SK-N-SH (cell line): Measurements from ENCODE around the gene ITGB6. TPM values are rescaled to one million over a fixed set of nuclear protein-coding genes. Genes with fewer than 3 reads are reported as not detected.

Source experiments
- CTCF ChIA-PET: fragments of 300-600, 350-600 bp; formaldehyde crosslinking; extraction: SDS; loops from one replicate; lab custom pipeline; 2021; lab: Yijun Ruan, JAX
- POLR2A ChIA-PET: fragments of 350-600 bp; sonication (Branson Sonifier 250); formaldehyde crosslinking; extraction: SDS; loops from one replicate; lab custom pipeline; 2020; ENCODE audit warnings: antibody characterized with exemption, inconsistent platforms; lab: Yijun Ruan, JAX
- DNase-seq: peaks from one replicate; pipeline ENCODE4 v3.0.0; 2012
- H2AFZ ChIP-seq: fragments of 200-600 bp; sonication (generic); 2 replicates; pipeline ENCODE4 v1.8.1; 2016; ENCODE audit warnings: antibody characterized with exemption, mild to moderate bottlenecking, low read depth
- H3F3A ChIP-seq: fragments of 200-600 bp; sonication (generic); replicated peaks from 2 replicates; pipeline ENCODE3; 2016; ENCODE audit warnings: antibody characterized with exemption, mild to moderate bottlenecking; ENCODE audit not compliant: insufficient read depth
- H3K27ac ChIP-seq, 2 experiments: fragments of 200-500 bp in 1 of 2; fragments of 200-600 bp in 1 of 2; sonication (Bioruptor generic) in 1 of 2; sonication (generic), shearing (Covaris generic) in 1 of 2; 2 replicates each; pipeline versions ENCODE4 v1.5.1 to v1.6.1; 2014 to 2016; ENCODE audit warnings: low read depth in 2 of 2, inconsistent platforms in 1 of 2, low read length in 1 of 2, mild to moderate bottlenecking in 1 of 2, mixed read lengths in 1 of 2
- H3K27me3 ChIP-seq: fragments of 200-600 bp; sonication (generic), shearing (Covaris generic); 2 replicates; pipeline ENCODE4 v1.6.1; 2016; ENCODE audit warnings: mixed run types; ENCODE audit not compliant: insufficient read depth
- H3K36me3 ChIP-seq, 2 experiments: fragments of 200-500 bp in 1 of 2; fragments of 200-600 bp in 1 of 2; sonication (Bioruptor generic) in 1 of 2; sonication (generic) in 1 of 2; replicated peaks in 1 of 2; 2 replicates each; pipeline versions ENCODE3 to v1.5.1; 2014 to 2016; ENCODE audit warnings: low read length in 1 of 2, mild to moderate bottlenecking in 1 of 2; ENCODE audit not compliant: insufficient read depth in 2 of 2, control insufficient read depth in 1 of 2
- H3K4me1 ChIP-seq, 2 experiments: fragments of 200-500 bp in 1 of 2; fragments of 200-600 bp in 1 of 2; sonication (Bioruptor generic) in 1 of 2; sonication (generic), shearing (Covaris generic) in 1 of 2; 2 replicates each; pipeline versions ENCODE4 v1.5.1 to v1.6.1; 2014 to 2016; ENCODE audit warnings: low read depth in 1 of 2, low read length in 1 of 2, mixed run types in 1 of 2; ENCODE audit not compliant: insufficient read depth in 2 of 2, control insufficient read depth in 1 of 2
- H3K4me2 ChIP-seq: fragments of 200-600 bp; sonication (generic), shearing (Covaris generic); 2 replicates; pipeline ENCODE4 v1.6.1; 2017; ENCODE audit warnings: mixed run types
- H3K4me3 ChIP-seq, 2 experiments: fragments of 200-500 bp in 1 of 2; fragments of 200-600 bp in 1 of 2; sonication (Bioruptor generic) in 1 of 2; sonication (generic), shearing (Covaris generic) in 1 of 2; 2 replicates each; pipeline versions ENCODE4 v1.5.1 to v1.8.1; 2014 to 2016; ENCODE audit warnings: low read depth in 2 of 2, inconsistent platforms in 1 of 2, low read length in 1 of 2, mild to moderate bottlenecking in 1 of 2, mixed read lengths in 1 of 2, moderate library complexity in 1 of 2
- H3K79me2 ChIP-seq: fragments of 200-600 bp; sonication (generic); 2 replicates; pipeline ENCODE4 v1.8.1; 2017; ENCODE audit warnings: mild to moderate bottlenecking; ENCODE audit not compliant: insufficient read depth
- H3K9ac ChIP-seq: fragments of 200-600 bp; sonication (generic); 2 replicates; pipeline ENCODE4 v1.6.1; 2017; ENCODE audit warnings: mixed run types
- H3K9me2 ChIP-seq: fragments of 200-600 bp; sonication (generic); 2 replicates; pipeline ENCODE4 v1.6.1; 2017; ENCODE audit warnings: mixed run types
- H3K9me3 ChIP-seq: fragments of 200-600 bp; sonication (generic); 2 replicates; pipeline ENCODE4 v1.6.1; 2017; ENCODE audit warnings: mixed run types, mild to moderate bottlenecking, moderate library complexity
- H4K20me1 ChIP-seq: fragments of 200-600 bp; sonication (generic); 2 replicates; pipeline ENCODE4 v1.6.1; 2017; ENCODE audit warnings: mild to moderate bottlenecking, mixed run types; ENCODE audit not compliant: insufficient read depth
- ELF1 ChIP-seq: IDR thresholded peaks from 2 replicates; pipeline ENCODE4 v1.4.0; 2012
- EP300 ChIP-seq, 2 experiments: IDR thresholded peaks; 2 replicates each; pipeline versions ENCODE4 v1.4.0 to v1.6.1; 2012; ENCODE audit warnings: borderline replicate concordance in 1 of 2, low read depth in 1 of 2, low read length in 1 of 2
- EZH2phosphoT487 ChIP-seq: fragments of 200-600 bp; sonication (generic); IDR thresholded peaks from 2 replicates; pipeline ENCODE4 v1.6.1; 2017; ENCODE audit warnings: low read depth, mixed run types, mild to moderate bottlenecking, antibody characterized with exemption, moderate library complexity, borderline replicate concordance
- FOXJ3 ChIP-seq: sonication (generic); formaldehyde crosslinking; IDR thresholded peaks from 2 replicates; pipeline ENCODE4 v1.5.1; 2020; ENCODE audit warnings: mild to moderate bottlenecking, missing genetic modification reagents
- JUND ChIP-seq: IDR thresholded peaks from 2 replicates; pipeline ENCODE4 v1.4.0; 2012
- MEF2A ChIP-seq: IDR thresholded peaks from 2 replicates; pipeline ENCODE4 v1.4.0; 2012; ENCODE audit warnings: low read depth, borderline replicate concordance
- NFIC ChIP-seq: IDR thresholded peaks from 2 replicates; pipeline ENCODE4 v1.4.0; 2012; ENCODE audit warnings: borderline replicate concordance
- NRF1 ChIP-seq: IDR thresholded peaks from 2 replicates; pipeline ENCODE4 v1.6.1; 2012; ENCODE audit warnings: low read depth, mild to moderate bottlenecking, low read length
- RAD21 ChIP-seq: IDR thresholded peaks from 2 replicates; pipeline ENCODE4 v1.6.1; 2012; ENCODE audit warnings: mild to moderate bottlenecking, low read length
- RFX5 ChIP-seq: IDR thresholded peaks from 2 replicates; pipeline ENCODE4 v1.6.1; 2012; ENCODE audit warnings: mild to moderate bottlenecking, improper control_type of control experiment, low read length
- SMC3 ChIP-seq: IDR thresholded peaks from 2 replicates; pipeline ENCODE4 v1.6.1; 2012; ENCODE audit warnings: low read depth, low read length, improper control_type of control experiment
- TEAD4 ChIP-seq: IDR thresholded peaks from 2 replicates; pipeline ENCODE4 v1.4.0; 2012; ENCODE audit warnings: mild to moderate bottlenecking, borderline replicate concordance; ENCODE audit not compliant: insufficient read depth
- USF2 ChIP-seq: fragments of 150-350 bp; IDR thresholded peaks from 2 replicates; pipeline ENCODE4 v1.6.1; 2017; ENCODE audit warnings: antibody characterized with exemption, low read length, low read depth, borderline replicate concordance
- YY1 ChIP-seq: IDR thresholded peaks from 2 replicates; pipeline ENCODE4 v1.4.0; 2012; ENCODE audit warnings: low read depth, mild to moderate bottlenecking
- WGBS: methylation state at CpG from one replicate; pipeline ENCODE4 v1.1.6; 2017; ENCODE audit warnings: low lambda C conversion rate; 5-methylcytosine and 5-hydroxymethylcytosine counted together
- polyA plus RNA-seq, 3 experiments: library from polyadenylated mRNA; depleted of rRNA; stranded (reverse); fragments of >200 nt; gene quantifications; 2 replicates each; pipeline ENCODE4 v1.2.3, GENCODE V29; 2012
- TF ChIP-seq, protein P1 (sequence below): IDR thresholded peaks from 2 replicates; pipeline ENCODE4 v1.4.0; 2012; ENCODE audit warnings: low read depth
- TF ChIP-seq, protein P2 (sequence below): fragments of 200-600 bp; sonication (generic); IDR thresholded peaks from 2 replicates; pipeline ENCODE4 v1.6.1; 2017; ENCODE audit warnings: antibody characterized with exemption, mild to moderate bottlenecking, moderate library complexity
- TF ChIP-seq, protein P3 (sequence below): IDR thresholded peaks from 2 replicates; pipeline ENCODE4 v1.6.1; 2012; ENCODE audit warnings: mild to moderate bottlenecking, low read depth, low read length, moderate library complexity

The ITGB6 gene
- polyA plus RNA-seq, 1 of the 3 experiments (the other 2 are of a cell fraction), result 0.10 TPM

DNA sequence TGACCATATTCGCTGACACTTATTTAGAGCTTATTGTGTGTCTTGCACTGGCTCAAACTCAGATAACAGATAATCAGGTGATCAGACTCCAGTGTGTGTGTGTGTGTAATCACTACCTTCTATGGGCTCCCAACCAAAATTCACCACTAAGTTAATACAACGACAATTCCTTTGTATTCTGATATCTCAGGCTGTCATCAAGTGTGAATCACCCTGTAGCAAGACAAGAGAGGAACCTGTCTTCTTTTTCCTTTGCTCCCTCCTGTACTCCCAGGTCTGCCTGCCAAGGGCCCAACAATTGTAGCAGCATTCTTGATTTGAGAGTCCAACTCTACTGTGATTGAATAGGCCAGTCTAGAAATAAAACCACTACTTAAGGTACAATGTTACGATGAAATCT is 25.8 kb downstream of the ITGB6 start:
- Histone ChIP-seq H3K4me2 (no peak overlapping the region), H3K36me3 (no peaks in the 10 kb centered on the region), H3K9ac (no peak overlapping the region), H3K4me1 (no peaks in the 10 kb centered on the region), H3F3A (no peaks in the 10 kb centered on the region), H4K20me1 (no peaks in the 10 kb centered on the region), H3K9me2 (no peaks in the 10 kb centered on the region), H3K9me3 (no peaks in the 10 kb centered on the region), H3K27ac (no peak overlapping the region), H3K27me3 (no peaks in the 10 kb centered on the region), H2AFZ (no peak overlapping the region), H3K4me3 (no peak overlapping the region), H3K79me2 (no peaks in the 10 kb centered on the region)
- TF ChIP-seq FOXJ3 (no peak), NRF1 (no peak)
- ChIA-PET CTCF (interaction anchor here (1.3 to 1.7 kb wide), 2 partner anchors 52 to 889 kb away, joined by 4 read pairs; no protein-coding TSS in a partner anchor), POLR2A (no interaction called here)
- no peak for DNase-seq
- WGBS, result 75% methylated on average over 3 of the region's 3 CpGs

- no peaks in the 10 kb centered on the region for H4K20me1 ChIP-seq
- H2AFZ ChIP-seq, result no peak overlapping the region
- H3K9ac ChIP-seq, result no peak overlapping the region
- H3K4me2 ChIP-seq, result no peak overlapping the region
- ChIA-PET CTCF (no interaction called here), POLR2A (no interaction called here)
- no peaks in the 10 kb centered on the region for H3K27me3 ChIP-seq
- peaks cover 7 to 13% of the 10 kb centered on the region in 2 experiments for H3K4me1 ChIP-seq
- TF ChIP-seq NFIC (no peak), RFX5 (no peak), EZH2phosphoT487 (no peak), EP300 (IDR thresholded peaks at IDR 0.05; ENCODE audit: borderline replicate concordance in 1 of 2, low read depth in 1 of 2, low read length in 1 of 2) (no peak), YY1 (no peak), MEF2A (no peak), JUND (no peak), USF2 (no peak), SMC3 (no peak), NRF1 (no peak), ELF1 (no peak), TEAD4 (no peak), RAD21 (no peak)
- TF ChIP-seq, protein P1, sequence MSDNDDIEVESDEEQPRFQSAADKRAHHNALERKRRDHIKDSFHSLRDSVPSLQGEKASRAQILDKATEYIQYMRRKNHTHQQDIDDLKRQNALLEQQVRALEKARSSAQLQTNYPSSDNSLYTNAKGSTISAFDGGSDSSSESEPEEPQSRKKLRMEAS, result no peak
- TF ChIP-seq, protein P2, sequence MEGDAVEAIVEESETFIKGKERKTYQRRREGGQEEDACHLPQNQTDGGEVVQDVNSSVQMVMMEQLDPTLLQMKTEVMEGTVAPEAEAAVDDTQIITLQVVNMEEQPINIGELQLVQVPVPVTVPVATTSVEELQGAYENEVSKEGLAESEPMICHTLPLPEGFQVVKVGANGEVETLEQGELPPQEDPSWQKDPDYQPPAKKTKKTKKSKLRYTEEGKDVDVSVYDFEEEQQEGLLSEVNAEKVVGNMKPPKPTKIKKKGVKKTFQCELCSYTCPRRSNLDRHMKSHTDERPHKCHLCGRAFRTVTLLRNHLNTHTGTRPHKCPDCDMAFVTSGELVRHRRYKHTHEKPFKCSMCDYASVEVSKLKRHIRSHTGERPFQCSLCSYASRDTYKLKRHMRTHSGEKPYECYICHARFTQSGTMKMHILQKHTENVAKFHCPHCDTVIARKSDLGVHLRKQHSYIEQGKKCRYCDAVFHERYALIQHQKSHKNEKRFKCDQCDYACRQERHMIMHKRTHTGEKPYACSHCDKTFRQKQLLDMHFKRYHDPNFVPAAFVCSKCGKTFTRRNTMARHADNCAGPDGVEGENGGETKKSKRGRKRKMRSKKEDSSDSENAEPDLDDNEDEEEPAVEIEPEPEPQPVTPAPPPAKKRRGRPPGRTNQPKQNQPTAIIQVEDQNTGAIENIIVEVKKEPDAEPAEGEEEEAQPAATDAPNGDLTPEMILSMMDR, result no peak
- TF ChIP-seq, protein P3, sequence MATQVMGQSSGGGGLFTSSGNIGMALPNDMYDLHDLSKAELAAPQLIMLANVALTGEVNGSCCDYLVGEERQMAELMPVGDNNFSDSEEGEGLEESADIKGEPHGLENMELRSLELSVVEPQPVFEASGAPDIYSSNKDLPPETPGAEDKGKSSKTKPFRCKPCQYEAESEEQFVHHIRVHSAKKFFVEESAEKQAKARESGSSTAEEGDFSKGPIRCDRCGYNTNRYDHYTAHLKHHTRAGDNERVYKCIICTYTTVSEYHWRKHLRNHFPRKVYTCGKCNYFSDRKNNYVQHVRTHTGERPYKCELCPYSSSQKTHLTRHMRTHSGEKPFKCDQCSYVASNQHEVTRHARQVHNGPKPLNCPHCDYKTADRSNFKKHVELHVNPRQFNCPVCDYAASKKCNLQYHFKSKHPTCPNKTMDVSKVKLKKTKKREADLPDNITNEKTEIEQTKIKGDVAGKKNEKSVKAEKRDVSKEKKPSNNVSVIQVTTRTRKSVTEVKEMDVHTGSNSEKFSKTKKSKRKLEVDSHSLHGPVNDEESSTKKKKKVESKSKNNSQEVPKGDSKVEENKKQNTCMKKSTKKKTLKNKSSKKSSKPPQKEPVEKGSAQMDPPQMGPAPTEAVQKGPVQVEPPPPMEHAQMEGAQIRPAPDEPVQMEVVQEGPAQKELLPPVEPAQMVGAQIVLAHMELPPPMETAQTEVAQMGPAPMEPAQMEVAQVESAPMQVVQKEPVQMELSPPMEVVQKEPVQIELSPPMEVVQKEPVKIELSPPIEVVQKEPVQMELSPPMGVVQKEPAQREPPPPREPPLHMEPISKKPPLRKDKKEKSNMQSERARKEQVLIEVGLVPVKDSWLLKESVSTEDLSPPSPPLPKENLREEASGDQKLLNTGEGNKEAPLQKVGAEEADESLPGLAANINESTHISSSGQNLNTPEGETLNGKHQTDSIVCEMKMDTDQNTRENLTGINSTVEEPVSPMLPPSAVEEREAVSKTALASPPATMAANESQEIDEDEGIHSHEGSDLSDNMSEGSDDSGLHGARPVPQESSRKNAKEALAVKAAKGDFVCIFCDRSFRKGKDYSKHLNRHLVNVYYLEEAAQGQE, result no peak
- no peak for DNase-seq
- H3K9me2 ChIP-seq, result no peaks in the 10 kb centered on the region
- H3K4me3 ChIP-seq, result no peak overlapping the region
- no peaks in the 10 kb centered on the region for H3F3A ChIP-seq
- no peaks in the 10 kb centered on the region for H3K9me3 ChIP-seq
- H3K27ac ChIP-seq, result no peak overlapping the region
- no peaks in the 10 kb centered on the region for H3K36me3 ChIP-seq
- H3K79me2 ChIP-seq, result no peaks in the 10 kb centered on the region
These were observed 30.1 kb downstream of the ITGB6 start for GRCh38 chr2:160169988-160170387.
